GM19035 (cell line): ENCODE results near the gene BLOC1S3.
A peak's percentile ranks its signal among the peaks of the same experiment; 100 is the strongest.

Experiments
- ATAC-seq: cut with Tn5 transposase; IDR thresholded peaks from one replicate; pipeline ENCODE4 v1.9.1; 2021; ENCODE audit not compliant: unreplicated experiment

BLOC1S3 gene

GRCh38 chr19:45178262-45179071 is at the start of gene BLOC1S3:
BLOC1S3 (plus strand) TSS chr19:45178784; CDS start chr19:45179297, 513 bp downstream.
- peak; percentile 81 for ATAC-seq

GRCh38 chr19:45128806-45129205 is 49.8 kb upstream of the BLOC1S3 start:
- ATAC-seq: no peak

DNA sequence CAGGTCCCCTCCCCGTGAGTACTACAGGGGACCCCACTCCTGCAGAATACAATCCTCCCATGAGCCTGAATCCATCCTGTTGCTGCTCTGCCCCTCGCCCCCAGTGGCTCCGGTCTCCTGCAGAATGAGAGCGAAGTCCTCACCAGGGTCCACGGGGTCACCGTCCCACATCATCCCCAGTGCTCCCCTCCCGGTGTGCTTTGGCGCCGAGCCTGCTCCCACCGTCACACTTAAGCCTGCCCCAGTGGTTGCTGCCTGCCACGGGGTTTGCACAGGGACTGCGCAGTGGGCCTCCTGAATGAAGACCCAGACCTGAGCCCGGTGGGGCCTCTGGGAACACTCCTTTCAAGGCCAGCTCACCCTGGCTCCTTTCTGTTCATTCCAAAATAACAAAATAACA is 48.3 kb upstream of the BLOC1S3 start:
- no peak for ATAC-seq

DNA sequence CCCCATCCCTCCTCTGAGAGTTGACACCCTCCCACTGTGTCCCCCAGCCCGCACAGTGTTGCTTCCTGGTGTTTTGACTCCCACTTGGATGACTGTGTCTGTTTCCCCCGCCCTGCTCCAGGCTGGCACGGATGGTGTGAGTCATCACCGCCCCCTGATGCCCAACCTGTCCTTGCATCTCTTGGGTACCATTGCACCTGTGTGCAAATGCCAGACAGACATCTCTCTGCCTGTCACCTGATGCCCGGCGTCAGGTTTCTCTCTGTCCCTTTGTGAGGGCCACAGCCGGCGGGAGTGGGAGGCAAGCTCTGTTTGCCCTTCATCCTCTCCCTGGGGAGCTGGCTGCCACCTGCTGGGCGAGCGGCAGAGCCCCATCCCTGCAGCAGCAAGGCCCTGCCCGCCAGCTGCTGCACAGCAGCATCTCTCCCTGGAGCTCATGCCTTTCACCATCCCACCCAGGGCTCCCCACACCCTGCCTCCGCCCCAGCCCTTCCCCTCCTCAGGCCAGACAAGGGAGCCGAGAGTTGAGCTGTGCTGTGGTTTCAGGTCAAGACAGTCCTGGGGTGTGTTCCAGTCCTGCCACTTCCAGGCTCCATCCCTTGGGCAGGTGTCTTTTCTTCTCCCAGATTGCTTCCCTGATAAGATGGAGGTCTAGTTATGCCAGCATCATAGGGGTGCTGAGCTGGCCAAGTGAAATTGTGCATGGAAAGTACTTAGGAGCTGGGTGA is 47.5 kb upstream of the BLOC1S3 start:
- ATAC-seq: no peak

- ATAC-seq: no peak
Measured at GRCh38 chr19:45133661-45134060, 44.9 kb upstream of the BLOC1S3 start.

GRCh38 chr19:45135176-45135885 is 43.3 kb upstream of the BLOC1S3 start:
- no peak for ATAC-seq

DNA sequence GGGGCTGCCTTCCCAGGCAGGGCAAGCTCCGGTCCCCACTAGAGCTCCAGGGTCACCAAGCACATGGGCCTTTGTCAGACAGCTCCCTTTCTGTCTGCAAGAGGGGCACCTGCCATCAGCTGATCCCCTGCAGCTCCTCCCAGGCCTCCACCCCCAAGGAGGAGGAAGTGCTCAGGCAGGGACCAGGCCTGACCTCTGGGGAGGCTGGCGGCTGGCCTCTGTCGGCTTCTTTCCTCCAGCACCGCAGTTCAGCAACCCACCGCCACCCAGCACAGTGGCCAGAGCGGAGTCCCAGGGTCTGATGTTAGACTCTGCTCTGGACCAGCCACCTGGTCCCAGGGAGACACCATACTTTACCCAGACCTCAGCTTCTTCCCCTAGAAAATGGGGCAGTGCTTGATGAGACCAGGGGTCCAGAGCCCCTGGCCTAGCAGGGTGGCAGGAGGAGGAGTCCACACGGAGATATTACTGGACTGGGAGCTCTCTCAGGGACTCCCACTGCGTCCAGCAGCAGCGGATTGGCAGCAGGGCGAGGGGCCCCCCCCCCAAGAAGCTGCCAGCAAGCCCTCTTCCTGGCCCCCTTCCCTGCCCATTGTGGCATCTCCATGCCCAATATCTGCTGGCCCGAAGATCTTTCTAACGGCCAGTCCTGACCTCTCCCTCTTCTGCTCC is 41.9 kb upstream of the BLOC1S3 start:
- ATAC-seq: no peak

DNA sequence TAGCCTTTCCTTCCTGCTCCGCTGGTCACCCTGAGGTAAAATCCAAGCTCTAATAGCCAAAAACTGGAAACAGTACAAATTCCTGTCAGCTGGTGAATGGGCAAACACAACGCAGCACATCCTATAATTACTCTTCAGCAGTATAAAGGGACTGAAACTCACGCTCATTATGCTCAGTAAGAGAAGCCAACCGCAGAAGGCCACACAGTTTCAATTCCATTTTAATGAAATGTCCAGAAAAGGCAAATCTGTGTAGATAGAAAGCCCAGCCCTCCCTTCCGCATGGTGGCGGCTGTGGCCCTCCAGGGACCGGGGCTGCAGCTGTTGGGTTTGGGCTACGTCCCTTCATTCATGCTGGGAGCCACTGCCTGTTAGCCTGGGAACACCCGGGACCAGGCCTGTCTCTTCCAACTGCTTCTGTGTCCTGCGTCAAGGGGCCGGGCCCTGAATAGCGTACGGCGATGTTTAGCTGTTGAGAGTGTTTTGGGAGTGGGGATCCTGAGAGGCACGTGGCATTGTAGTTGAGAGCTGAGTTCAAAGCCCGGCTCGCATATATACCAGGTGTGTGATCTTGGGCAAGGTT is 41.3 kb upstream of the BLOC1S3 start:
- peak; percentile 76 for ATAC-seq

DNA sequence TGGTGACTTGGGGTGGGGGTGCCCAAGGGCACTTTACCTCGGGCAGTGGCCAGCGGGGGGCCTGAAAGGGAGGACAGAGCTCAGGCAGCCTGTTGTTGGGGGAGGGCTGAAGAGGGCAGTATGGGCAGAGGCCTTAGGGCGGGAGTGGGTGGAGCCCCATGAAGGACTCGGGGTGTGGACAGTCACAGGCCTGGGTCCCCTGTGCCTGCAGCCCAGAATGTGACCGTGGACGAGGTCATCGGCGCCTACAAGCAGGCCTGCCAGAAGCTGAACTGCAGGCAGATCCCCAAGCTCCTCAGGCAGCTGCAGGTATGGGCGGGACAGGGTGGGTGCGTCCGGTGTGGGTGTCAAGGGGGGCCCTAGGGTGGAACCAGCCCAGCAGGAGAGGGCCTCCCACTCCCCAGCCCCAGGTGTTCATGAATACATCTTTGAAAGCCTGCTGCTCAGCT is 40.3 kb upstream of the BLOC1S3 start:
- no peak for ATAC-seq

- no peak for ATAC-seq
Measured at GRCh38 chr19:45139286-45140143, 39.1 kb upstream of the BLOC1S3 start.

GRCh38 chr19:45140144-45140503 is 38.5 kb upstream of the BLOC1S3 start:
- no peak for ATAC-seq

GRCh38 chr19:45140533-45140932 is 38.1 kb upstream of the BLOC1S3 start:
- no peak for ATAC-seq

- no peak for ATAC-seq
Measured at GRCh38 chr19:45141203-45141900, 37.2 kb upstream of the BLOC1S3 start.

- ATAC-seq: no peak
Measured at GRCh38 chr19:45142016-45142725, 36.4 kb upstream of the BLOC1S3 start.

DNA sequence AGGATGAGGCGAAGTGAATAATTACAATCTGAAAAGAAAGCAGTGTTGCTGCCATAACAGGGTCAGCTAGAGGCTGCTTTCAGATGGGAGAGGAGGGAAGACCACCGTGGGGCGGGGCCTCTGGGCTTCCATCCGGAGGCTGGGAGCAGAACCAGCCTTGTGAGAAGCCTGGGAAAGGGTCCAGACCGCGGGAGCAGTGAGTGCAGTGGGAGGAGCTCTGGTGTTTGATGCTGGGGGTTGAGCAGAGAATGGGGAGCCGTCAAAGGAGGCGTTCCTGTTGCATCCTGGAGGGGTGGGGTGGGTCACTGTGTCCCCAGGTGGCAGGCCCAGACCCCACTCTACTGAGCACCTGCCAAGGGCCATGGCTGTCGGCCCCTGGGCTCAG is 35.9 kb upstream of the BLOC1S3 start:
- ATAC-seq: no peak

GRCh38 chr19:45144431-45145269 is 33.9 kb upstream of the BLOC1S3 start:
- no peak for ATAC-seq

DNA sequence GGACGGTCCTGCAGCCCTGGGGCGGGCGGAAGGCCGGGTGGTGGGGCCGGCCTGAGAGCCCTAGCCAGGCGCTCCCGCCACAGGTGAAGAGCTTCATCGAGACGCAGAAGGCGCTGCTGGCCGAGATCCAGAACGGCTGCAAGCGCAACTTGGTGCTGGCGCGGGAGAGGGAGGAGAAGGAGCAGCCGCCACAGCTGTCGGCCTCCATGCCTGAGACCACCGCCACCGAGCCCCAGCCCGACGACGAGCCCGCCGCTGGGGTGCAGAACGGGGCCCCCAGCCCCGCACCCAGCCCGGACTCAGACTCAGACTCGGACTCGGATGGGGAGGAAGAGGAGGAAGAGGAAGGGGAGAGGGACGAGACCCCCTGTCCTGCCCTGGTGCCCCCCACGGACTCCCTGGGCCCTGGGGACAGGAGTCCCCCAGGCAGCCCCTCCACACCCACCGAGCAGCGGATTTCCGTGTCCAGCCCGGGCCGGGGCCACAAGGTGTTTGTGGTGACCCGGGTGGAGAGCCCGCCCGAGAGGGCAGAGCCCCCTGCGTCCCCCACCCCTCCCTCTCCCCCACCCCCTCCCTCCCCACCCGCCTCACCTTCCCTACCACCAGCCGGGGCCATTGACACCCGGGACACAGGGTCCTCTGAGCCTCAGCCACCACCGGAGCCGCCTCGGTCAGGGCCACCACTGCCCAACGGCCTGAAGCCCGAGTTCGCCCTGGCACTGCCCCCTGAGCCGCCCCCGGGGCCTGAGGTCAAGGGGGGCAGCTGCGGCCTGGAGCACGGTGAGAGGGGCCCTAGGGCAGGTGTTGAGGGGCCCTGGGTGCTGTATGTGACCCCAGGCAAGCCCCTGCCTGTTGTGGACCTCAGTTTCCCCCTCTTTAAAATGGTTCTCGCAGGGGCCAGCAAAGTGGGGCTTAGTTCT is 33.1 kb upstream of the BLOC1S3 start:
- no peak for ATAC-seq
